ENCODE results near the gene PRKCB.

Gene PRKCB

GRCh38 chr16:23874613-23875294 is 39.0 kb downstream of the PRKCB start:
- DNase-seq (ENCODE audit: low read depth): peak; percentile 0

GRCh38 chr16:23876256-23876896 is 40.6 kb downstream of the PRKCB start:
- no peak overlapping the region for H3K4me3 ChIP-seq (ENCODE audit: low read depth, low read length)
- TF ChIP-seq, protein P1, sequence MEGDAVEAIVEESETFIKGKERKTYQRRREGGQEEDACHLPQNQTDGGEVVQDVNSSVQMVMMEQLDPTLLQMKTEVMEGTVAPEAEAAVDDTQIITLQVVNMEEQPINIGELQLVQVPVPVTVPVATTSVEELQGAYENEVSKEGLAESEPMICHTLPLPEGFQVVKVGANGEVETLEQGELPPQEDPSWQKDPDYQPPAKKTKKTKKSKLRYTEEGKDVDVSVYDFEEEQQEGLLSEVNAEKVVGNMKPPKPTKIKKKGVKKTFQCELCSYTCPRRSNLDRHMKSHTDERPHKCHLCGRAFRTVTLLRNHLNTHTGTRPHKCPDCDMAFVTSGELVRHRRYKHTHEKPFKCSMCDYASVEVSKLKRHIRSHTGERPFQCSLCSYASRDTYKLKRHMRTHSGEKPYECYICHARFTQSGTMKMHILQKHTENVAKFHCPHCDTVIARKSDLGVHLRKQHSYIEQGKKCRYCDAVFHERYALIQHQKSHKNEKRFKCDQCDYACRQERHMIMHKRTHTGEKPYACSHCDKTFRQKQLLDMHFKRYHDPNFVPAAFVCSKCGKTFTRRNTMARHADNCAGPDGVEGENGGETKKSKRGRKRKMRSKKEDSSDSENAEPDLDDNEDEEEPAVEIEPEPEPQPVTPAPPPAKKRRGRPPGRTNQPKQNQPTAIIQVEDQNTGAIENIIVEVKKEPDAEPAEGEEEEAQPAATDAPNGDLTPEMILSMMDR (conservative IDR thresholded peaks at IDR 0.05; ENCODE audit: low read depth, low read length): no peak
- DNase-seq (ENCODE audit: low read depth): no peak

More at GRCh38 chr16:23874613-23875294, 39.0 kb downstream of the PRKCB start:
- TF ChIP-seq, protein P1 (conservative IDR thresholded peaks at IDR 0.05; ENCODE audit: low read depth, low read length): no peak
- H3K4me3 ChIP-seq (ENCODE audit: low read depth, low read length): no peak overlapping the region

DNA sequence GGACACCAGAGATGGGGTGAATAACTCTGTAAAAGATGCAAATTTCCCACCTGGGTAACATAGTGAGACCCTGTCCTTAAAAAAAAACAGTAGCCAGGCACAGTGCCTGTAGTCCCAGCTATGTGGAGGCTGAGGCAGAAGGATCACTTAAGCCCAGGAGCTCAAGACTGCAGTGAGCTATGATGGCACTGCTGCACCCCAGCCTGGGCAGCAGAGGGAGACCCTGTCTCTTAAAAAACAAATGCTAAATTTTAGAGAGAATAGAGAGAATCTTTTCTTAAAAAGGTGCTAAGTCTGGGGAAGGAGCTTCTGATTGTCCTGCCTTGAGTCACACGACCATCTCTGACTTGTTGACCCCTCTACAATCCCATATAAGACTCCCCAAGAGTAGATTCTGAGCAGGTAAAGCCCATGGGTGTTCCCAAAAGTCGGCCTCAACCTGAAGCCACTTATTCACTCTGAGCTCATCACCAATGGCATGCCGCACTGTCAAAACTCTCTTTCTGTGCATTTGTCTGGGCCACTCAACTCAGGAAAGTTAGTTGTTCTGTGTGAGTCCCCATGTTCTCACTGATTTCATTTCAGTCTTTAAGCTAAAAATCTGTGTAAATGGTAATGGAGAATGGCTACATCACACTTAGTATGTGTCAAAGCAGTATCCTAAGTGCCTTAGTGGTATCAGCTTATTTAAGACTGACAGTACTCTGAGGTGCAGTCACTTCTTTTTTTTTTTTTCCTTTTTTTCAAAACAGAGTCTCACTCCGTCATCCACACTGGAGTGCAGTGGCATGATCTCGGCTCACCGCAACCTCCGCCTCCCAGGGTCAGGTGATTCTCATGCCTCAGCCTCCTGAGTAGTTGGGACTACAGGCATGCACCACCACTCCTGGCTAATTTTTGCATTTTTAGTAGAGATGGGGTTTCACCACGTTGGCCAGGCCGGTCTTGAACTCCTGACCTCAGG is 41.6 kb downstream of the PRKCB start:
- DNase-seq (ENCODE audit: low read depth): no peak

GRCh38 chr16:23879735-23880373 is 44.1 kb downstream of the PRKCB start:
- no peak for DNase-seq (ENCODE audit: low read depth)
- TF ChIP-seq, protein P1 (conservative IDR thresholded peaks at IDR 0.05; ENCODE audit: low read depth, low read length): no peak

More for the DNA sequence above, 41.6 kb downstream of the PRKCB start:
- H3K4me3 ChIP-seq (ENCODE audit: low read depth, low read length): no peak overlapping the region
- TF ChIP-seq, protein P1 (conservative IDR thresholded peaks at IDR 0.05; ENCODE audit: low read depth, low read length): no peak

DNA sequence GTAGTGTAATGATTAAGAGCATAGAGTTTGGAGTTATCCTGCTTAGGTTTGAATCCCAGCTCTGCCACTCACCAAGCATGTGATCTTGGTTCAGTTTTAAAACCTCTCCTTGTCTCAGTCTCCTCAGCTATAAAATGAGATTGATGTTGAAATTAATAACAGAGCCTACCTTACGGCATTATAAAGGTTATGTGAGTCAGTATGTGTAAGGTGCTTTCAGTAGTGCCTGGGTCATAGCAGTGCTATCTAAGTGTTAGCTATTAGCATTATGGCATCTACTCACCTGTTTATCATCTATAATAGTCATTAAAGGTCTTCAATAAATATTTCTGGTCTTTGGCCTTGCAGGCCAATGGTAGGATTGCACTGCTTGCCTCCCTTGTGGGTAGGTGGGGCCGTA is 53.4 kb downstream of the PRKCB start:
- H3K4me3 ChIP-seq (ENCODE audit: low read depth, low read length): no peak overlapping the region
- no peak for DNase-seq (ENCODE audit: low read depth)
- TF ChIP-seq, protein P1 (conservative IDR thresholded peaks at IDR 0.05; ENCODE audit: low read depth, low read length): no peak

More at GRCh38 chr16:23879735-23880373, 44.1 kb downstream of the PRKCB start:
- no peak overlapping the region for H3K4me3 ChIP-seq (ENCODE audit: low read depth, low read length)

DNA sequence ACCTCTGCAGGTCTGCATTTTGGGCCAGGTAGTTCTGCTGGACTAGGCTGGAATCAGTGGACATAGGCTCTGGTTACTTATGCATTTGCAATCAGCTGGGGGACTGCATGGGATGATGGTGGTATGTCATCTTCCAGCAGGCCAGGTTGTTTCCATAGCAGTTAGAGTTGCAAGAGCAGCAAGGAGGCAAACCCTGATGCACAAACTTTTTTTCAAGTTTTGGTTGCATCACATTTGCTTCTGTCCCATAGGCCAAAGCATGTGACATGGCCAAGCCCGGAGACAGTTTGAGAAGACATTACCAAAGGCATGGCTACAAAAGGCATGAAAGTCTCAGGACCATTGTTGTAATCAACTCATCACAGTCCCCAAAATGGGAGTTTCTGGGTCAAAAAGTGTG is 58.2 kb downstream of the PRKCB start:
- no peak overlapping the region for H3K4me3 ChIP-seq (ENCODE audit: low read depth, low read length)
- TF ChIP-seq, protein P1 (conservative IDR thresholded peaks at IDR 0.05; ENCODE audit: low read depth, low read length): no peak
- DNase-seq (ENCODE audit: low read depth): no peak
